H1 (cell line): ENCODE data around the gene PRKACA. TPM values are rescaled to one million over a fixed set of nuclear protein-coding genes. Genes with fewer than 3 reads are reported as not detected.

Experiments used
- CTCF ChIA-PET: fragments of 300-600 bp; sonication (Branson Sonifier 250); formaldehyde crosslinking; loops from one replicate; lab custom pipeline; 2021; ENCODE audit not compliant: partially characterized antibody; lab: Charles Lee
- POLR2A ChIA-PET: fragments of 300-600 bp; sonication (Branson Sonifier 250); formaldehyde crosslinking; loops from one replicate; lab custom pipeline; 2021; ENCODE audit warnings: inconsistent platforms; ENCODE audit not compliant: partially characterized antibody; lab: Charles Lee
- DNase-seq, 2 experiments: peaks; one replicate each; pipeline versions ENCODE4 v3.0.0 to v3.0.0-alpha.2; 2010 to 2022; ENCODE audit warnings: low spot score in 2 of 2, low read depth in 1 of 2, mixed read lengths in 1 of 2
- FAIRE-seq: peaks from 2 replicates; lab custom pipeline; 2011; peaks lifted over from hg19 to GRCh38; lab: Jason Lieb, UNC
- H2AFZ ChIP-seq: 2 replicates; pipeline ENCODE4 v1.8.1; 2012; ENCODE audit warnings: low read length, inconsistent platforms
- H2AK5ac ChIP-seq: 2 replicates; pipeline ENCODE4 v1.6.1; 2013; ENCODE audit warnings: low read depth, low read length
- H2BK120ac ChIP-seq: replicated peaks from 2 replicates; pipeline ENCODE3; 2013; ENCODE audit warnings: low read depth, low read length, inconsistent platforms
- H2BK12ac ChIP-seq: 2 replicates; pipeline ENCODE4 v1.6.1; 2013; ENCODE audit warnings: low read depth, low read length
- H2BK15ac ChIP-seq: 2 replicates; pipeline ENCODE4 v1.6.1; 2013; ENCODE audit warnings: low read length
- H2BK20ac ChIP-seq: 2 replicates; pipeline ENCODE4 v1.6.1; 2013; ENCODE audit warnings: low read length
- H2BK5ac ChIP-seq: 2 replicates; pipeline ENCODE4 v1.6.1; 2013; ENCODE audit warnings: low read depth, low read length
- H3K14ac ChIP-seq: 2 replicates; pipeline ENCODE4 v1.6.1; 2013; ENCODE audit warnings: inconsistent platforms; ENCODE audit not compliant: insufficient read length
- H3K18ac ChIP-seq: 2 replicates; pipeline ENCODE4 v1.6.1; 2013; ENCODE audit warnings: low read length; ENCODE audit errors: extremely low read depth
- H3K23ac ChIP-seq: 2 replicates; pipeline ENCODE4 v1.6.1; 2013; ENCODE audit warnings: inconsistent platforms; ENCODE audit not compliant: insufficient read length
- H3K23me2 ChIP-seq: 2 replicates; pipeline ENCODE4 v1.6.1; 2013; ENCODE audit warnings: low read depth, low read length
- H3K27ac ChIP-seq: 2 replicates; pipeline ENCODE4 v1.6.1; 2011; ENCODE audit warnings: low read depth, low read length, inconsistent platforms
- H3K27me3 ChIP-seq, 4 experiments: replicated peaks in 1 of 4; 1 replicate in 1 of 4; 2 replicates in 3 of 4; pipeline versions ENCODE4 v1.6.1 to v1.8.1; 2011 to 2013; ENCODE audit warnings: low read length in 3 of 4, mild to moderate bottlenecking in 3 of 4, inconsistent platforms in 2 of 4, mixed read lengths in 2 of 4, moderate library complexity in 1 of 4; ENCODE audit not compliant: control insufficient read depth in 3 of 4, insufficient read depth in 3 of 4; ENCODE audit errors: extremely low read depth in 1 of 4
- H3K36me3 ChIP-seq, 4 experiments: 2 replicates each; pipeline versions ENCODE4 v1.6.1 to v1.8.1; 2011 to 2013; ENCODE audit warnings: mild to moderate bottlenecking in 4 of 4, low read length in 3 of 4, moderate library complexity in 2 of 4, control low read depth in 1 of 4, inconsistent platforms in 1 of 4; ENCODE audit not compliant: insufficient read depth in 4 of 4, control insufficient read depth in 2 of 4
- H3K4ac ChIP-seq: replicated peaks from 2 replicates; pipeline ENCODE3; 2013; ENCODE audit warnings: low read length, low read depth, mixed read lengths, inconsistent platforms; ENCODE audit not compliant: insufficient read length
- H3K4me1 ChIP-seq, 4 experiments: replicated peaks in 1 of 4; 1 replicate in 1 of 4; 2 replicates in 3 of 4; pipeline versions ENCODE4 v1.6.1 to v1.8.1; 2011 to 2013; ENCODE audit warnings: low read length in 3 of 4, inconsistent platforms in 2 of 4, mixed read lengths in 1 of 4; ENCODE audit not compliant: insufficient read depth in 4 of 4, control insufficient read depth in 3 of 4
- H3K4me2 ChIP-seq, 2 experiments: 2 replicates each; pipeline versions ENCODE4 v1.6.1 to v1.8.1; 2011 to 2013; ENCODE audit warnings: low read depth in 2 of 2, low read length in 2 of 2, control low read depth in 1 of 2, inconsistent platforms in 1 of 2, mild to moderate bottlenecking in 1 of 2; ENCODE audit not compliant: insufficient read depth in 1 of 2
- H3K4me3 ChIP-seq, 4 experiments: fragments of 200-600, 300-600 bp in 1 of 4; sonication (generic), shearing (Covaris generic), sonication (Bioruptor Twin) in 1 of 4; 2 replicates each; pipeline versions ENCODE4 v1.5.1 to v1.8.1; 2011 to 2016; ENCODE audit warnings: low read length in 4 of 4, low read depth in 3 of 4, control low read depth in 2 of 4, inconsistent platforms in 2 of 4, mild to moderate bottlenecking in 2 of 4, mixed read lengths in 1 of 4, moderate library complexity in 1 of 4; ENCODE audit not compliant: insufficient read depth in 2 of 4; ENCODE audit errors: extremely low read depth in 1 of 4
- H3K56ac ChIP-seq: replicated peaks from 2 replicates; pipeline ENCODE3; 2013; ENCODE audit warnings: low read depth, mild to moderate bottlenecking, mixed read lengths, low read length, inconsistent platforms; ENCODE audit not compliant: insufficient read length
- H3K79me1 ChIP-seq: 2 replicates; pipeline ENCODE4 v1.6.1; 2013; ENCODE audit warnings: low read depth, low read length, control low read depth
- H3K79me2 ChIP-seq, 2 experiments: 2 replicates each; pipeline versions ENCODE4 v1.6.1 to v1.8.1; 2012 to 2013; ENCODE audit warnings: low read length in 2 of 2, mild to moderate bottlenecking in 2 of 2, inconsistent platforms in 1 of 2; ENCODE audit not compliant: insufficient read depth in 2 of 2, control insufficient read depth in 1 of 2
- H3K9ac ChIP-seq, 4 experiments: replicated peaks in 1 of 4; 1 replicate in 1 of 4; 2 replicates in 3 of 4; pipeline versions ENCODE4 v1.6.1 to v1.8.1; 2011 to 2013; ENCODE audit warnings: low read depth in 3 of 4, low read length in 3 of 4, control low read depth in 2 of 4, mild to moderate bottlenecking in 2 of 4, moderate library complexity in 2 of 4, inconsistent platforms in 1 of 4; ENCODE audit errors: extremely low read depth in 1 of 4
- H3K9me3 ChIP-seq, 2 experiments: 2 replicates each; pipeline versions ENCODE4 v1.6.1 to v1.8.1; 2012 to 2013; ENCODE audit warnings: mild to moderate bottlenecking in 2 of 2, moderate library complexity in 2 of 2, control low read depth in 1 of 2, inconsistent platforms in 1 of 2, low read depth in 1 of 2, low read length in 1 of 2, mixed read lengths in 1 of 2; ENCODE audit not compliant: insufficient read depth in 2 of 2
- H4K20me1 ChIP-seq, 2 experiments: replicated peaks in 1 of 2; 2 replicates each; pipeline versions ENCODE3 to v1.8.1; 2011 to 2013; ENCODE audit warnings: inconsistent platforms in 2 of 2, low read length in 2 of 2, mild to moderate bottlenecking in 1 of 2; ENCODE audit not compliant: insufficient read depth in 2 of 2, control insufficient read depth in 1 of 2
- H4K5ac ChIP-seq: 2 replicates; pipeline ENCODE4 v1.6.1; 2013; ENCODE audit warnings: low read length, low read depth, mixed read lengths, inconsistent platforms; ENCODE audit not compliant: insufficient read length
- H4K8ac ChIP-seq: 2 replicates; pipeline ENCODE4 v1.8.0; 2013; ENCODE audit warnings: mild to moderate bottlenecking, moderate library complexity, low read length, inconsistent platforms; ENCODE audit not compliant: insufficient read depth; ENCODE audit errors: extremely low read depth
- H4K91ac ChIP-seq: replicated peaks from 2 replicates; pipeline ENCODE3; 2013; ENCODE audit warnings: low read length, mixed read lengths, inconsistent platforms; ENCODE audit not compliant: insufficient read length
- ASH2L ChIP-seq: fragments of 200-600, 300-600 bp; sonication (generic); IDR thresholded peaks from one replicate; pipeline ENCODE4 v1.7.1; 2017; ENCODE audit warnings: low read length
- CBX5 ChIP-seq: fragments of 300-800, 300-1000 bp; sonication (generic); IDR thresholded peaks from 2 replicates; pipeline ENCODE4 v1.7.1; 2016; ENCODE audit warnings: antibody characterized with exemption, low read length, low read depth
- EP300 ChIP-seq, 2 experiments: IDR thresholded peaks; 1 replicate in 1 of 2; 2 replicates in 1 of 2; pipeline ENCODE4 v1.6.1; 2011 to 2012; ENCODE audit warnings: low read depth in 2 of 2, low read length in 2 of 2, mild to moderate bottlenecking in 2 of 2, borderline replicate concordance in 1 of 2, inconsistent platforms in 1 of 2, moderate library complexity in 1 of 2
- GABPA ChIP-seq: IDR thresholded peaks from 2 replicates; pipeline ENCODE4 v1.6.1; 2011; ENCODE audit warnings: mild to moderate bottlenecking, low read length, moderate library complexity, borderline replicate concordance; ENCODE audit not compliant: insufficient read depth
- GTF2F1 ChIP-seq: IDR thresholded peaks from 2 replicates; pipeline ENCODE4 v1.6.1; 2012; ENCODE audit warnings: low read depth, low read length, improper control_type of control experiment, borderline replicate concordance
- JUND ChIP-seq: IDR thresholded peaks from 2 replicates; pipeline ENCODE4 v1.6.1; 2011; ENCODE audit warnings: mild to moderate bottlenecking, improper control_type of control experiment, low read length
- KDM1A ChIP-seq: fragments of 200-600, 300-600 bp; sonication (generic); IDR thresholded peaks from 2 replicates; pipeline ENCODE4 v1.7.1; 2016; ENCODE audit warnings: mild to moderate bottlenecking, low read length, borderline replicate concordance
- RFX5 ChIP-seq: IDR thresholded peaks from 2 replicates; pipeline ENCODE4 v1.6.1; 2011; ENCODE audit warnings: low read depth, low read length, improper control_type of control experiment, borderline replicate concordance
- SP4 ChIP-seq: IDR thresholded peaks from 2 replicates; pipeline ENCODE4 v1.6.1; 2012; ENCODE audit warnings: low read length, inconsistent platforms
- TBP ChIP-seq: IDR thresholded peaks from 2 replicates; pipeline ENCODE4 v1.6.1; 2011; ENCODE audit warnings: low read depth, low read length, improper control_type of control experiment
- WGBS, 2 experiments: shearing (Covaris generic) in 1 of 2; methylation state at CpG; one replicate each; pipeline versions ENCODE4 v1.1.6 to v1.1.7; 2013 to 2015; ENCODE audit warnings: low lambda C conversion rate in 2 of 2, mixed read lengths in 2 of 2, inconsistent platforms in 1 of 2, low coverage in 1 of 2, missing lambda C conversion rate in 1 of 2; ENCODE audit not compliant: insufficient replicate concordance in 2 of 2, insufficient coverage in 1 of 2, insufficient read length in 1 of 2; ENCODE audit errors: extremely low coverage in 1 of 2, missing lambda C conversion rate in 1 of 2; 5-methylcytosine and 5-hydroxymethylcytosine counted together
- polyA plus RNA-seq, 7 experiments: library from polyadenylated mRNA; depleted of rRNA in 3 of 7; stranded (reverse) in 5 of 7; unstranded in 2 of 7; fragments of >200 nt in 5 of 7; fragments of 200-250 nt in 2 of 7; gene quantifications; 1 replicate in 5 of 7; 2 replicates in 1 of 7; 4 replicates in 1 of 7; pipeline versions ENCODE4 v1.2.1 to v1.2.3, GENCODE V29; 2011 to 2013; ENCODE audit warnings: missing spikeins in 2 of 7, mixed read lengths in 2 of 7
- total RNA-seq: library from RNA; stranded (reverse); fragmentation: NEBNext Ultra II Directional; extraction: Animal tissue kit (Norgen Biotek cat#: 25700); gene quantifications from 2 replicates; pipeline ENCODE4 v1.2.1, GENCODE V29; 2021
- TF ChIP-seq, protein P1 (sequence below): IDR thresholded peaks from 2 replicates; pipeline ENCODE4 v1.6.1; 2012; ENCODE audit warnings: inconsistent platforms

Gene PRKACA
- total and polyA plus RNA-seq, 2 of the 8 experiments (the other 6 are each of a cell fraction or from before 2014, with no cell fraction given), result 14.2 to 48.2 TPM

DNA sequence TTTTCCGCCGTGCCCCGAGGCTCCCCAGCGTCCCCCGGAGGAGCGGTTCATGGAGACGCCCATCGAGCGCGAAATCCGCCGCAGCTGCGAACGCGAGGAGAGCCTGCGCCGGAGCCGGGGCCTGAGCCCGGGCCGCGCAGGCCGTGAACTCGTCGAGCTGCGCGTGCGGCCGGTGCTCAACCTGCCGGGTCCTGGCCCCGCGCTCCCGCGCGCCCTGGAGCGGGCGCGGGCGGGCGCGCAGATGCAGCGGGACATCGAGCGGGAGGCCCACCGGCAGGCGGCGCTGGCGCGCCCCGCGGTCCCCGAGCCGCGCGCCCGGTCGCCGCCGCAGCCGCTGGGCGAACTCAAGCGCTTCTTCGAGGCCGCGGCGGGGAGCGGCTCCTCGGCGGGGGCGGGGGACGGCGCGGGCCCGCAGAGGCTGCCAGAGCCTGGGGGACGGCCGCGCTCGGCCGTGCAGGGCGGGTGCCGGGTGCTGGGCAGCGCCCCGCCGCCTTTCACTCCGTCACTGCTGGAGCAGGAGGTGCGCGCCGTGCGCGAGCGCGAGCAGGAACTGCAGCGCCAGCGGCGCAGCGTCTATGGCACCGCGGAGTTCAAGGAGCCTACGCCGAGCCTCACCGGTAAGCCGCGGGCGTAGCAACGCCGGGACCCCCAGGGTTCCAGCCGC is 44.2 kb downstream of the PRKACA start:
- Histone ChIP-seq H3K9ac (no peak overlapping the region; a peak in 1 of 7 replicates), H4K91ac (no peak overlapping the region), H3K27me3 (peaks cover 17 to 40% (median 32%) of the 10 kb centered on the region in 4 experiments), H2AFZ (peak overlapping the region; percentile 74; the same call in 1 of the 2 replicates), H3K23me2 (peaks cover 18% of the 10 kb centered on the region; the same call in 1 of the 2 replicates), H3K4me1 (peaks cover 0 to 15% (median 9%) of the 10 kb centered on the region in 4 experiments; a peak in 5 of 7 replicates), H3K36me3 (no peaks in the 10 kb centered on the region), H3K14ac (no peak overlapping the region), H3K4ac (no peak overlapping the region), H3K27ac (no peak overlapping the region), H3K4me3 (peak overlapping the region; percentile 46 to 66 (median 50)), H3K18ac (peak overlapping the region; percentile 19; the same call in 1 of the 2 replicates), H2BK5ac (no peak overlapping the region), H3K56ac (peak overlapping the region; percentile 64), H2BK15ac (no peak overlapping the region; the same call in 1 of the 2 replicates), H4K8ac (peak overlapping the region; percentile 62), H4K5ac (no peak overlapping the region), H3K4me2 (peak overlapping the region; percentile 57 to 98), H2BK12ac (no peak overlapping the region), H3K79me2 (no peaks in the 10 kb centered on the region), H4K20me1 (peaks cover 0 to 2% of the 10 kb centered on the region in 2 experiments), H2AK5ac (no peak overlapping the region), H2BK120ac (no peak overlapping the region), H3K23ac (no peak overlapping the region), H2BK20ac (no peak overlapping the region), H3K79me1 (no peaks in the 10 kb centered on the region), H3K9me3 (no peaks in the 10 kb centered on the region; a peak in 1 of 4 replicates)
- 3% methylated on average over 41 of the region's 106 CpGs; no CpG with 5 or more reads in 1 of the 2 experiments for WGBS, 2 experiments
- peak in 1 of 2 experiments; percentile 86 for DNase-seq
- CTCF ChIA-PET, result interaction anchor here (0.6 to 7.0 kb wide), 27 partner anchors 9 to 215 kb away, joined by 3 to 103 read pairs (median 4); partner anchors contain the start of genes C19orf67, NANOS3 and PALM3
- POLR2A ChIA-PET, result interaction anchor here (0.7 to 2.6 kb wide), 7 partner anchors 17 to 192 kb away, joined by 3 to 10 read pairs (median 3); partner anchors contain the start of genes ASF1B and IL27RA
- FAIRE-seq, result no peak
- TF ChIP-seq CBX5, result no peak
- TF ChIP-seq GTF2F1, result no peak
- TF ChIP-seq KDM1A, result no peak
- no peak for TF ChIP-seq JUND
- TF ChIP-seq RFX5, result no peak
- no peak for TF ChIP-seq SP4
- TF ChIP-seq EP300 (IDR thresholded peaks at IDR 0.05; ENCODE audit: borderline replicate concordance in 1 of 2, low read depth in 2 of 2, low read length in 2 of 2), result no peak
- peak; percentile 40 for TF ChIP-seq ASH2L
- peak; percentile 28; the same call in 1 of the 2 replicates for TF ChIP-seq GABPA
- peak; percentile 9; the same call in 1 of the 2 replicates for TF ChIP-seq TBP
- TF ChIP-seq, protein P1, sequence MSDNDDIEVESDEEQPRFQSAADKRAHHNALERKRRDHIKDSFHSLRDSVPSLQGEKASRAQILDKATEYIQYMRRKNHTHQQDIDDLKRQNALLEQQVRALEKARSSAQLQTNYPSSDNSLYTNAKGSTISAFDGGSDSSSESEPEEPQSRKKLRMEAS, result peak; percentile 11; the same call in 1 of the 2 replicates
